ENCODE measurements around the gene LRCH1. TPM values are rescaled to one million over a fixed set of nuclear protein-coding genes. Genes with fewer than 3 reads are reported as not detected.

Gene LRCH1
- total RNA-seq, 1 experiment from 2014 or later: 11.8 TPM

DNA sequence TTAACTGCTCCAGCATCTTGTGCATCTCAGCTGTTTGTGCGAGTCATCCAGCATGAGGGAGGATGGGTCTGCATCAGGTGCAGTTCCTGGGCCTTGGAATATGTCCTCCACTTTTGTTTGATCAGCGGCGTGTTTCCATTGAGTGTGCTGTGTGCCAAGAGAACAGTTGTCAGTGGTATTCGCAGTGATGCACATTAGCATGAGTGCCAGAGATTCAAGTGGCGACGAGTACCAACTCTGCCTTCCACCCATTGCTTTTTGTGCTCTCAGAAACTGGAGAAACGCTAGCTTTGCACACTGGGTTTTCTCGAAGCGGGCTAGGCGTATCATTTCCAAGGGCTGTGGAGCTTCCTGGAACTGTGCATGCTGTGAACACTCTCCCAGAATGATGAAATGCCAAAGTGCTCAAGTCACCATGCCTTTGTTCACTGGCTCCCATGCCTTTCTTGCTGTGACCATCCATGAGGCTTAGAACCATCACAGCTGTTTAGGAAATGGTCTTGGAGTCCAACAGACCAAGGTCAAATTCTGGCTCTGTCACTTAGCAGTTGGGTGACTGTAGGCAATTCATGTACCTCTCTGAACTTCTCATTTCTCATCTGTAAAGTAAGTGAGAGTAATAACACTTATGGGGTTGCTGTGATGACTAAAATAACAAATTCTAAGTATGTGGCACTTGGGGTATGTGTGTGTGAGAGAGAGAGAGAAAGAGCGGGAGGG lies 18.4 kb downstream of the LRCH1 start (continued):
- TF ChIP-seq, protein P1, sequence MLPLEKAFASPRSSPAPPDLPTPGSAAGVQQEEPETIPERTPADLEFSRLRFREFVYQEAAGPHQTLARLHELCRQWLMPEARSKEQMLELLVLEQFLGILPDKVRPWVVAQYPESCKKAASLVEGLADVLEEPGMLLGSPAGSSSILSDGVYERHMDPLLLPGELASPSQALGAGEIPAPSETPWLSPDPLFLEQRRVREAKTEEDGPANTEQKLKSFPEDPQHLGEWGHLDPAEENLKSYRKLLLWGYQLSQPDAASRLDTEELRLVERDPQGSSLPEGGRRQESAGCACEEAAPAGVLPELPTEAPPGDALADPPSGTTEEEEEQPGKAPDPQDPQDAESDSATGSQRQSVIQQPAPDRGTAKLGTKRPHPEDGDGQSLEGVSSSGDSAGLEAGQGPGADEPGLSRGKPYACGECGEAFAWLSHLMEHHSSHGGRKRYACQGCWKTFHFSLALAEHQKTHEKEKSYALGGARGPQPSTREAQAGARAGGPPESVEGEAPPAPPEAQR (CRISPR knock-in tag; IDR thresholded peaks at IDR 0.05): no peak
- TF ChIP-seq FOXP1 (CRISPR knock-in tag; IDR thresholded peaks at IDR 0.05; ENCODE audit: borderline replicate concordance) (no peak), SP1 (CRISPR knock-in tag; conservative IDR thresholded peaks at IDR 0.05) (no peak), GRHL2 (CRISPR knock-in tag; IDR thresholded peaks at IDR 0.05; ENCODE audit: insufficient replicate concordance, severe bottlenecking) (no peak), NR3C1 (CRISPR knock-in tag; conservative IDR thresholded peaks at IDR 0.05; ENCODE audit: low read depth) (no peak), PRRX2 (CRISPR knock-in tag; IDR thresholded peaks at IDR 0.05) (no peak), NFE2L1 (CRISPR knock-in tag; IDR thresholded peaks at IDR 0.05) (no peak)
- TF ChIP-seq, protein P2, sequence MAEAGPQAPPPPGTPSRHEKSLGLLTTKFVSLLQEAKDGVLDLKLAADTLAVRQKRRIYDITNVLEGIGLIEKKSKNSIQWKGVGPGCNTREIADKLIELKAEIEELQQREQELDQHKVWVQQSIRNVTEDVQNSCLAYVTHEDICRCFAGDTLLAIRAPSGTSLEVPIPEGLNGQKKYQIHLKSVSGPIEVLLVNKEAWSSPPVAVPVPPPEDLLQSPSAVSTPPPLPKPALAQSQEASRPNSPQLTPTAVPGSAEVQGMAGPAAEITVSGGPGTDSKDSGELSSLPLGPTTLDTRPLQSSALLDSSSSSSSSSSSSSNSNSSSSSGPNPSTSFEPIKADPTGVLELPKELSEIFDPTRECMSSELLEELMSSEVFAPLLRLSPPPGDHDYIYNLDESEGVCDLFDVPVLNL (CRISPR knock-in tag; IDR thresholded peaks at IDR 0.05; ENCODE audit: borderline replicate concordance, low read depth): no peak
- TF ChIP-seq, protein P3, sequence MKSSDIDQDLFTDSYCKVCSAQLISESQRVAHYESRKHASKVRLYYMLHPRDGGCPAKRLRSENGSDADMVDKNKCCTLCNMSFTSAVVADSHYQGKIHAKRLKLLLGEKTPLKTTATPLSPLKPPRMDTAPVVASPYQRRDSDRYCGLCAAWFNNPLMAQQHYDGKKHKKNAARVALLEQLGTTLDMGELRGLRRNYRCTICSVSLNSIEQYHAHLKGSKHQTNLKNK (CRISPR knock-in tag; IDR thresholded peaks at IDR 0.05): no peak
- TF ChIP-seq, protein P4, sequence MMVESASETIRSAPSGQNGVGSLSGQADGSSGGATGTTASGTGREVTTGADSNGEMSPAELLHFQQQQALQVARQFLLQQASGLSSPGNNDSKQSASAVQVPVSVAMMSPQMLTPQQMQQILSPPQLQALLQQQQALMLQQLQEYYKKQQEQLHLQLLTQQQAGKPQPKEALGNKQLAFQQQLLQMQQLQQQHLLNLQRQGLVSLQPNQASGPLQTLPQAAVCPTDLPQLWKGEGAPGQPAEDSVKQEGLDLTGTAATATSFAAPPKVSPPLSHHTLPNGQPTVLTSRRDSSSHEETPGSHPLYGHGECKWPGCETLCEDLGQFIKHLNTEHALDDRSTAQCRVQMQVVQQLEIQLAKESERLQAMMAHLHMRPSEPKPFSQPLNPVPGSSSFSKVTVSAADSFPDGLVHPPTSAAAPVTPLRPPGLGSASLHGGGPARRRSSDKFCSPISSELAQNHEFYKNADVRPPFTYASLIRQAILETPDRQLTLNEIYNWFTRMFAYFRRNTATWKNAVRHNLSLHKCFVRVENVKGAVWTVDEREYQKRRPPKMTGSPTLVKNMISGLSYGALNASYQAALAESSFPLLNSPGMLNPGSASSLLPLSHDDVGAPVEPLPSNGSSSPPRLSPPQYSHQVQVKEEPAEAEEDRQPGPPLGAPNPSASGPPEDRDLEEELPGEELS (CRISPR knock-in tag; IDR thresholded peaks at IDR 0.05): no peak
- TF ChIP-seq, protein P5, sequence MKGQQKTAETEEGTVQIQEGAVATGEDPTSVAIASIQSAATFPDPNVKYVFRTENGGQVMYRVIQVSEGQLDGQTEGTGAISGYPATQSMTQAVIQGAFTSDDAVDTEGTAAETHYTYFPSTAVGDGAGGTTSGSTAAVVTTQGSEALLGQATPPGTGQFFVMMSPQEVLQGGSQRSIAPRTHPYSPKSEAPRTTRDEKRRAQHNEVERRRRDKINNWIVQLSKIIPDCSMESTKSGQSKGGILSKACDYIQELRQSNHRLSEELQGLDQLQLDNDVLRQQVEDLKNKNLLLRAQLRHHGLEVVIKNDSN (CRISPR knock-in tag; IDR thresholded peaks at IDR 0.05): no peak
- TF ChIP-seq, protein P6, sequence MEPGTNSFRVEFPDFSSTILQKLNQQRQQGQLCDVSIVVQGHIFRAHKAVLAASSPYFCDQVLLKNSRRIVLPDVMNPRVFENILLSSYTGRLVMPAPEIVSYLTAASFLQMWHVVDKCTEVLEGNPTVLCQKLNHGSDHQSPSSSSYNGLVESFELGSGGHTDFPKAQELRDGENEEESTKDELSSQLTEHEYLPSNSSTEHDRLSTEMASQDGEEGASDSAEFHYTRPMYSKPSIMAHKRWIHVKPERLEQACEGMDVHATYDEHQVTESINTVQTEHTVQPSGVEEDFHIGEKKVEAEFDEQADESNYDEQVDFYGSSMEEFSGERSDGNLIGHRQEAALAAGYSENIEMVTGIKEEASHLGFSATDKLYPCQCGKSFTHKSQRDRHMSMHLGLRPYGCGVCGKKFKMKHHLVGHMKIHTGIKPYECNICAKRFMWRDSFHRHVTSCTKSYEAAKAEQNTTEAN (CRISPR knock-in tag; IDR thresholded peaks at IDR 0.05): no peak
- TF ChIP-seq, protein P7, sequence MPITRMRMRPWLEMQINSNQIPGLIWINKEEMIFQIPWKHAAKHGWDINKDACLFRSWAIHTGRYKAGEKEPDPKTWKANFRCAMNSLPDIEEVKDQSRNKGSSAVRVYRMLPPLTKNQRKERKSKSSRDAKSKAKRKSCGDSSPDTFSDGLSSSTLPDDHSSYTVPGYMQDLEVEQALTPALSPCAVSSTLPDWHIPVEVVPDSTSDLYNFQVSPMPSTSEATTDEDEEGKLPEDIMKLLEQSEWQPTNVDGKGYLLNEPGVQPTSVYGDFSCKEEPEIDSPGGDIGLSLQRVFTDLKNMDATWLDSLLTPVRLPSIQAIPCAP (CRISPR knock-in tag; IDR thresholded peaks at IDR 0.05): no peak

DNA sequence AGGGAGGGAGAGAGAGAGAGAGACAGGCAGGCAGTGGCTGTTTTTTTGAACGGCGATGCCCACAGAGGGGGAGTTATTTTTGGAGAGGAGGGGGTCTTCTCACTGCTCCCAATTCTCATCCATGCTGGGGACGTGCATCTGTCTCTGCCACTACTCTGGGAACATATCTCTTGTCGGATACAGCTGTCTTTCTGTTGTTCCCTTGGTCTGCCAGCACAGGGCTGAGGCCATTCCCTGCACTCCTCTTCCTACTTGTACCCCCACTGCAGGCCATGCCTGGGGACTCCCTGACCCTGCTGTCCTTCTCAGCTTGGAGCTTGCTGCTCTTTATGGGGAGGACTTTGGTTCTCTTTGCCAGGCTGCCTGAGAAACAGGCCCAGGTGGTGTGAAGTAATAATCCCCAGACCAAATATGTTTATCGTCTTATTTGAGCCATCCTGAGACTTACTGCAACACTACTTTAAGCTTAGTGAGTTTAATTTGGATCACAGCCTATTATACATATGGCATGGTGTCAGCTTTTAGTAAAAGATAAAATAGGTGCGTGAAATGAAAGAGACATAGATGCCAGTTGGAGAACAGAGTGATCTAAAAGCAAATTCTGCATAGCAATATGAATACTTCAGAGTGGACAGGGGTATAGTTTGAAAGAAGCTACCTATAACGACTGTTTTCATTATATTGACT lies 19.1 kb downstream of the LRCH1 start:
- Mint-ChIP-seq H3K36me3 (no peaks in the 10 kb centered on the region), H3K9me3 (no peaks in the 10 kb centered on the region), H3K4me3 (no peak overlapping the region), H3K27ac (no peak overlapping the region), H3K4me1 (peaks cover 35% of the 10 kb centered on the region), H3K27me3 (ENCODE audit: low read depth) (no peaks in the 10 kb centered on the region)
- ChIA-PET CTCF (interaction anchor here (0.7 kb wide), 1 partner anchor 95 kb away, joined by 3 read pairs; no protein-coding TSS in a partner anchor), POLR2A (no interaction called here)
- no peak for ATAC-seq
- DNase-seq (ENCODE audit: low spot score): no peak
- TF ChIP-seq HMGA2 (CRISPR knock-in tag; IDR thresholded peaks at IDR 0.05): no peak
